Globus pallidus (tissue), 1 donor: ENCODE results near the gene PTPRD.
"Not testable (repeated sequence)": the region's sequence is repeated elsewhere in the genome, so short reads cannot be mapped to it uniquely, and the experiment has no call there.

Source experiments
- DNase-seq: peaks from one replicate; pipeline ENCODE4 v3.0.0-alpha.2; 2015; ENCODE audit warnings: low spot score

PTPRD gene

DNA sequence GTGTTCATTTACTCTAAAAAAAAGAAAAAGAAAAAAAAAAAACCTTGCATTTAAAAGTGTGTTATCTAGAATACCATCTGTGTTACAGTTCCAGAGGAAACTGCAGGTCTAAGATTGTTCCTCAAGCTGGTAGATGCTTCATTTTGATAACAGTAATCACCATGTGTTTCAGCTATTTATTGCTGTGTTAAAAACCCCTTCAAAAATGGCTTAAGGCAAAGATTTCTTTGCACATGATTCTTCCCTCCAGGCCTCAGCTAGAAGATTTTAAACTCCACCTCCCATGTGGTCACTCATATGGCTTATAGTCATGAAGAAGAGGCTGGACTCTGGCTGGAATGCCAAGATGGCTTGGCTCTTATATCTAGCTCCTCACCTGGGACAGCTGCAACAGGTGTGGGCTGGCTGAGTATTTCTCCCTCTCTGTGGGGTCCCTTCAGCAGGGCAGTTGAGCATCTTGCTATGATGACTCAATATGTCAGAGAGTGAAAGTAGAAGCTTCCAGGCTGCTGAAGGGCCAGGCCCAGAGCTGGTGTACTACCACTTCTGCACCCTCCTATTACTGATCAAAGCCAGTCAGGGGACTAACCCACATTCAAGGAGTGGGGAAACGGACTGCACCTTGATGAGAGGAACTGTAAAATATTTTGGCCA, 1892.8 kb downstream of the PTPRD start:
- DNase-seq = no peak

- no peak for DNase-seq
Observed at GRCh38 chr9:8718121-8718725, 1894.6 kb downstream of the PTPRD start.

GRCh38 chr9:8717146-8717545, 1895.7 kb downstream of the PTPRD start:
- DNase-seq = no peak

- DNase-seq = no peak
Observed at GRCh38 chr9:8715788-8716187, 1897.0 kb downstream of the PTPRD start.

DNA sequence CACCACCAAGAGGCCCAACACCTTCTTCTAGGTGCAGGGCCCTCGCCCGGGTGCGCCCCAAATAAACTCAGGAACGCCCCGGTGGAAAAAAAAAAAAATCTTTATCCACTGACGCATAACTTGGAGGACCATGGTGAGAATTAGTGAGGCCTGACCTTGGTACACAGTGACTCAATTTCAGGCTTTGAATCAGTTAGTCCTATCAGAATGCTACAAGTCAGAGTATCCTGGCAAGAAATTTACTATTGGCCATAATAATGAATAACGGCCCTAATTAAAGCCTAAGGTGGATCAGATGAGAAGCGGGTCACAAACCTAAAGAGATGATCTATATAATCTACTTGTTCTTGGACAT, 1899.0 kb downstream of the PTPRD start:
- no peak for DNase-seq

DNA sequence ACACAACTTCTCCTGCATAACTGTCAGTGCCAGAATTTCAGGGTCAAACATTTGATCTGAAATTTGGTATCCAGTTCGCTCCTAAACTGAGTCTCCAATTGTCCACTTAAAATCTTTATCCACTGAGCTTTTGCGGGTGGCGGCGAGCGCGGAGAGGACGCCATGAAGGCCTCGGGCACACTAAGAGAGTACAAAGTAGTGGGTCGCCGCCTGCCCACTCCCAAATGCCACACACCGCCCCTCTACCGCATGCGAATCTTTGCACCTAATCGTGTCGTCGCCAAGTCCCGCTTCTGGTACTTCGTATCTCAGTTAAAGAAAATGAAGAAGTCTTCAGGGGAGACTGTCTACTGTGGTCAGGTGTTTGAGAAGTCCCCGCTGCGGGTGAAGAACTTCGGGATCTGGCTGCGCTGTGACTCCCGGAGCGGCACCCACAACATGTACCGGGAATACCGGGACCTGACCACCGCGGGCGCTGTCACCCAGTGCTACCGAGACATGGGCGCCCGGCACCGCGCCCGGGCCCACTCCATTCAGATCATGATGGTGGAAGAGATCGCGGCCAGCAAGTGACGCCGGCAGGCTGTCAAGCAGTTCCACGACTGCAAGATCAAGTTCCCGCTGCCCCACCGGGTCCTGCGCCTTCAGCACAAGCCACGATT, 1899.5 kb downstream of the PTPRD start:
- no peak for DNase-seq

GRCh38 chr9:8709731-8710130, 1903.1 kb downstream of the PTPRD start:
- DNase-seq = no peak

- no peak for DNase-seq
Observed at GRCh38 chr9:8708728-8709127, 1904.1 kb downstream of the PTPRD start.

GRCh38 chr9:8706998-8707397, 1905.8 kb downstream of the PTPRD start:
- DNase-seq = no peak

DNA sequence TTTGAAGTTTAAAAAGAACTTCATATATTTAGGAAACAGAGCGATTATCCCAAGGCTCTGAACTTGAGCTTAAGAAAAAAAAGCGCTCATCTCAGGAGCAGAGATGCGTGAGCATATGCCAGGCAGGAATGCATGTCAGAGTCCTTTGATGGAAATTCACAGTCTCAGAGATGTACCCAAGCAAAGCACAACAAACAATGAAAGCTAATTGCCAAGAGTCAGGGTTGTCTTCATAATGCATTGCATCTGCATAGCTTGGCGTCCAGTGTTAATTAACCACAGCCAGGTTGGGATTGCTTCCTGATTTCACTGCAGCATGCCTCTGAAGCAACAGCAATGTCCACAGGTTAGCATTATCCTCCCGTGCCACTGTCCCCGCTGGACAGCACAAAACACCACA, 1906.3 kb downstream of the PTPRD start:
- no peak for DNase-seq

- no peak for DNase-seq
Observed at GRCh38 chr9:8705861-8706260, 1906.9 kb downstream of the PTPRD start.

DNA sequence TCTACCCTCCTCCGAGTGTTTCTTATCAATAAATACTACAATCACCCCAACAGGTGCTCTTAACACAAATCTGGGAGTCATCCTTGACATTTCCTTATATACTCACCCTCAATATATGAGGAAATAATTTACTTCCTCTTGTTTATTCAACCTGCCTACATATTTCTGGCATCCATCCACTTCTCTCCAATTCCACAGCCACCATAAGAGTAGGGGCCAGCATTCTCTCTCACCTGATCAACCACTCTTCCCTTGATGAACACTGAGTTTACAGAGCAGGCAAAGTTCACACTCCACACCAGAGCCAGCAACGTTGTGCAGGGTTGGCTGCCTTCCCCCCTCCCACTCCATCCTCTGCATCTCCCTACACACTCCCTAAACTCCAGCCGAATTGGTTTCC, 1908.9 kb downstream of the PTPRD start:
- DNase-seq = no peak

- no peak for DNase-seq
Observed at GRCh38 chr9:8701904-8702303, 1910.9 kb downstream of the PTPRD start.

DNA sequence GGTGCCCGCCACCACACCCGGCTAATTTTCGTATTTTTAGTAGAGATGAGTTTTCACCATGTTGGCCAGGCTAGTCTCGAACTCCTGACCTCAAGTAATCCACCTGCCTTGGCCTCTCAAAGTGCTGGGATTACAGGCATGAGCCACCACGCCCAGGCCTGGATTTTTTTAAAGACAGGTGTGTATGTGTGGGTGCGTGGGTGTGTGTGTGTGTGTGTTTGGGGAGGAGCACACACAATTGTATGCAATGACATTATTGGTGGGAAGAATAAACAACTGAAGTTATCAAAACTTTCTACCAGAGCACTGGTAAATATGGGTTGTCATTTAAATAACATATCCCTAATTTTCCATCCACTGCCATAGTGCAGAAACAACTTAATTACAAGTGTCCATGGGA, 1915.2 kb downstream of the PTPRD start:
- not testable (repeated sequence) for DNase-seq

- no peak for DNase-seq
Observed at GRCh38 chr9:8696516-8696915, 1916.3 kb downstream of the PTPRD start.

GRCh38 chr9:8694983-8695588, 1917.7 kb downstream of the PTPRD start:
- no peak for DNase-seq

DNA sequence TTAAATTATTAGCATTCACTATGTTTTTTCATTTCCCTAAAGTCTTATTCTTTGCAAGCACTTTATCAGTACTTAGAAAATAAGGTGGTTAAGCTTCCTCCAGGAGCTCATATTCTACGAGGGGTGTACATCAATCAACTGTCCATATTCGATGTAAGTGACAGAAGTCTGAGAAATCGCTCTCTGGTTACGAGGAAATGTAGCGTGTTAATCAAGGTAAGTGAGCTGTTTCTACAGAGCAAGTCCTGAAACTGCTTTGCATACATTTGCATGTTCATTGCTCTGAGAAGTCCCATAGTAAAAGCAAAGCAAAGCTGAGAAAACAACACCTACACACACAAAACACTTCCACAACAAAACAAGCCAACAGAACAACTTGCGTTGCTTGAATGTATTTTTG, 1919.3 kb downstream of the PTPRD start:
- DNase-seq = no peak

GRCh38 chr9:8686516-8686915, 1926.3 kb downstream of the PTPRD start:
- DNase-seq = no peak

DNA sequence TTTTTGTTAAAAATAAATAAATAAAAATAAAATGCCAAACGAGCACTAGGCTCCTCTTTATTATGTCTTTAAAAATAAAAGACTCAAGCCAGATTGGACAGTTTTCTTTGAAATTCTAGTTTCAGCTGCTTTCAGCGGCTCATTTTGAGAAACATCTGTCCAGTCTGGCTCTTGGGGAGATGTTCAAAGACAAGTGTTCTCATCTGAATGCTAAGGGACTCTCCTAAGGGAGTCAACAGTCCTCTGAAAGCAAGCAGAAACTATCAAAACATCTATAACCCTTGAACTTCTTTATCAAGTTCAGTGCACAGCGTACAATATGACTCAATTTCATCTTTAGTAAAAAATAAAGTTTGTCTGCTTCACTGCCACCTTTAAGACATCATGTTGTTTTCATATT, 1927.0 kb downstream of the PTPRD start:
- no peak for DNase-seq

GRCh38 chr9:8684978-8685708, 1927.7 kb downstream of the PTPRD start:
- no peak for DNase-seq

- DNase-seq = no peak
Observed at GRCh38 chr9:8683496-8683895, 1929.3 kb downstream of the PTPRD start.

- DNase-seq = no peak
Observed at GRCh38 chr9:8680658-8681057, 1932.1 kb downstream of the PTPRD start.

- no peak for DNase-seq
Observed at GRCh38 chr9:8680157-8680556, 1932.6 kb downstream of the PTPRD start.
